HepG2 (cell line): Measurements from ENCODE around the gene FSIP1. TPM values are rescaled to one million over a fixed set of nuclear protein-coding genes. Genes with fewer than 3 reads are reported as not detected.

Experiments
- ISX ChIP-seq: sonication (generic); formaldehyde crosslinking; conservative IDR thresholded peaks from 2 replicates; pipeline ENCODE4 v1.5.0; 2020; ENCODE audit warnings: missing genetic modification reagents
- KLF16 ChIP-seq, 2 experiments: sonication (generic) in 1 of 2; formaldehyde crosslinking in 1 of 2; IDR thresholded peaks; 2 replicates each; pipeline versions ENCODE4 v1.6.1 to v1.8.0; 2016 to 2023; ENCODE audit warnings: missing genetic modification reagents in 2 of 2, missing compliant biosample characterization in 1 of 2
- NFE2L2 ChIP-seq: fragments of 150-350 bp; IDR thresholded peaks from 2 replicates; pipeline ENCODE4 v1.6.1; 2014; ENCODE audit warnings: low read length
- ONECUT2 ChIP-seq: sonication (generic); formaldehyde crosslinking; IDR thresholded peaks from 2 replicates; pipeline ENCODE4 v1.4.0; 2020; ENCODE audit warnings: missing genetic modification reagents
- PBX3 ChIP-seq: sonication (generic); formaldehyde crosslinking; IDR thresholded peaks from 2 replicates; pipeline ENCODE4 v1.8.1; 2023; ENCODE audit warnings: missing genetic modification reagents, inconsistent platforms, borderline replicate concordance
- ZMAT5 ChIP-seq: sonication (generic); formaldehyde crosslinking; IDR thresholded peaks from 2 replicates; pipeline ENCODE4 v1.5.0; 2020; ENCODE audit warnings: mild to moderate bottlenecking, low read depth, missing genetic modification reagents, borderline replicate concordance
- ZNF230 ChIP-seq: sonication (generic); formaldehyde crosslinking; IDR thresholded peaks from 2 replicates; pipeline ENCODE4 v1.4.0; 2020; ENCODE audit warnings: mild to moderate bottlenecking, missing genetic modification reagents
- ZNF253 ChIP-seq: sonication (generic); formaldehyde crosslinking; IDR thresholded peaks from 2 replicates; pipeline ENCODE4 v1.8.0; 2022; ENCODE audit warnings: mild to moderate bottlenecking, missing genetic modification reagents, borderline replicate concordance
- ZNF512B ChIP-seq: sonication (generic); formaldehyde crosslinking; IDR thresholded peaks from 2 replicates; pipeline ENCODE4 v1.5.1; 2020; ENCODE audit warnings: missing genetic modification reagents, mild to moderate bottlenecking, borderline replicate concordance
- ZNF530 ChIP-seq: sonication (generic); formaldehyde crosslinking; IDR thresholded peaks from 2 replicates; pipeline ENCODE4 v1.5.0; 2020; ENCODE audit warnings: low read depth, mild to moderate bottlenecking, missing genetic modification reagents
- ZNF646 ChIP-seq: sonication (generic); formaldehyde crosslinking; IDR thresholded peaks from 2 replicates; pipeline ENCODE4 v1.9.0; 2021; ENCODE audit warnings: mild to moderate bottlenecking, missing genetic modification reagents
- ZNF782 ChIP-seq: sonication (generic); formaldehyde crosslinking; IDR thresholded peaks from 2 replicates; pipeline ENCODE4 v1.4.0; 2020; ENCODE audit warnings: missing genetic modification reagents, mild to moderate bottlenecking, borderline replicate concordance
- polyA plus RNA-seq, 8 experiments: library from polyadenylated mRNA; depleted of rRNA in 3 of 8; stranded (reverse) in 7 of 8; unstranded in 1 of 8; fragments of >200 nt; fragmentation: Illumina TruSeq in 4 of 8; extraction: Trizol in 4 of 8; gene quantifications; 2 replicates each; pipeline versions ENCODE4 v1.2.1 to v1.2.3, GENCODE V29; 2011 to 2016; ENCODE audit warnings: low read depth in 4 of 8, missing spikeins in 1 of 8, mixed read lengths in 1 of 8; ENCODE audit not compliant: insufficient read depth in 1 of 8
- total RNA-seq, 5 experiments: library from RNA; depleted of rRNA; stranded (reverse); fragments of >200 nt; fragmentation: Illumina TruSeq; extraction: Trizol; gene quantifications; 2 replicates each; pipeline ENCODE4 v1.2.3, GENCODE V29; 2016; ENCODE audit warnings: low read depth in 1 of 5
- TF ChIP-seq, protein P1 (sequence below): sonication (generic); formaldehyde crosslinking; IDR thresholded peaks from 2 replicates; pipeline ENCODE4 v1.5.1; 2020; ENCODE audit warnings: missing genetic modification reagents, mild to moderate bottlenecking, borderline replicate concordance
- TF ChIP-seq, protein P2 (sequence below): sonication (generic); formaldehyde crosslinking; IDR thresholded peaks from 2 replicates; pipeline ENCODE4 v1.8.1; 2023; ENCODE audit warnings: mild to moderate bottlenecking, inconsistent platforms, moderate library complexity, missing genetic modification reagents, borderline replicate concordance

FSIP1 gene
- total and polyA plus RNA-seq, 2 of the 13 experiments (the other 11 are each of a cell fraction or from before 2014, with no cell fraction given) = 0.18 TPM; not detected in 1

DNA sequence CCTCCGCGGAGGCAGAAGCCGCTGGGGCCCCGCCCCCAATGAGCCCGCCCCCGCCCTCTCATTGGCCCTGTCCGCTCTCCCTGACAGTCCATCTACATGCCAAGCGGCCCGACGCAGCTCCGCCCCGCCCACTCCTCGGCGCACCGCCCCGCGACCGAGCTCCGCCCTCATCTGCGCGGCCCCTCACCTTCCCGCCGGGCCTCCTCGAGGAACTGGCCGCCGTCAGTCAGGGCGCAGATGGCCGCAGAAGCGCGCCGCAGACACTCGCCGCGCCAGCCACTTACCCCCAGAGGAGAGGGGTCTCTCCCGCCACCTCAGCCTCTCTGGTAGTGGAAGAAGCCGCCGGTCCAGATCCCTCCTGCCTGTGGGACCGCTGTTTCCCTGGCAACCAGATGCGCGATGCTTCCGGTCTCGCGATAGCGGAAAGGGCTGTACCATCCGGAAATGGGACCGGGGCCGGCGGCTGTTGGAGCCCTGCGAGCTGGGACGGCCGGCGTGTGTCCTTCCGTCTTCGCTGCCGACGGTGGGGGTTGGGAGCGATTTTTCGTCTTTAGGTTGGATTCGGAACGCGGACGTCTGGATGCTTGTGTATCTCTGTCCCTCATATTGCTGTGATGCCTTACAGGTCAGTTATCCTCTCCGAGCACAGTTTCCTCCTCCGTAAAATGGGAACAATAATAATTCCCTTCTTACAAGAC lies at the start of gene FSIP1 (continued):
- TF ChIP-seq, protein P1, sequence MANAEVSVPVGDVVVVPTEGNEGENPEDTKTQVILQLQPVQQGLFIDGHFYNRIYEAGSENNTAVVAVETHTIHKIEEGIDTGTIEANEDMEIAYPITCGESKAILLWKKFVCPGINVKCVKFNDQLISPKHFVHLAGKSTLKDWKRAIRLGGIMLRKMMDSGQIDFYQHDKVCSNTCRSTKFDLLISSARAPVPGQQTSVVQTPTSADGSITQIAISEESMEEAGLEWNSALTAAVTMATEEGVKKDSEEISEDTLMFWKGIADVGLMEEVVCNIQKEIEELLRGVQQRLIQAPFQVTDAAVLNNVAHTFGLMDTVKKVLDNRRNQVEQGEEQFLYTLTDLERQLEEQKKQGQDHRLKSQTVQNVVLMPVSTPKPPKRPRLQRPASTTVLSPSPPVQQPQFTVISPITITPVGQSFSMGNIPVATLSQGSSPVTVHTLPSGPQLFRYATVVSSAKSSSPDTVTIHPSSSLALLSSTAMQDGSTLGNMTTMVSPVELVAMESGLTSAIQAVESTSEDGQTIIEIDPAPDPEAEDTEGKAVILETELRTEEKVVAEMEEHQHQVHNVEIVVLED (CRISPR knock-in tag) = peak; percentile 67; the same call in 1 of the 2 replicates
- TF ChIP-seq ZNF646 (CRISPR knock-in tag) = no peak
- no peak for TF ChIP-seq NFE2L2
- TF ChIP-seq ZNF253 (CRISPR knock-in tag) = no peak
- no peak for TF ChIP-seq ZNF512B (CRISPR knock-in tag)
- TF ChIP-seq ZMAT5 (CRISPR knock-in tag) = no peak
- no peak for TF ChIP-seq ZNF530 (CRISPR knock-in tag)
- no peak; the same call in 1 of the 2 replicates for TF ChIP-seq ZNF230 (CRISPR knock-in tag)
- TF ChIP-seq ISX (CRISPR knock-in tag) = no peak
- peak; percentile 82; the same call in 1 of the 2 replicates for TF ChIP-seq ZNF782 (CRISPR knock-in tag)
- TF ChIP-seq, protein P2, sequence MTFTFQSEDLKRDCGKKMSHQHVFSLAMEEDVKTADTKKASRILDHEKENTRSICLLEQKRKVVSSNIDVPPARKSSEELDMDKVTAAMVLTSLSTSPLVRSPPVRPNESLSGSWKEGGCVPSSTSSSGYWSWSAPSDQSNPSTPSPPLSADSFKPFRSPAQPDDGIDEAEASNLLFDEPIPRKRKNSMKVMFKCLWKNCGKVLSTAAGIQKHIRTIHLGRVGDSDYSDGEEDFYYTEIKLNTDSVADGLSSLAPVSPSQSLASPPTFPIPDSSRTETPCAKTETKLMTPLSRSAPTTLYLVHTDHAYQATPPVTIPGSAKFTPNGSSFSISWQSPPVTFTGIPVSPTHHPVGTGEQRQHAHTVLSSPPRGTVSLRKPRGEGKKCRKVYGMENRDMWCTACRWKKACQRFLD = no peak
- TF ChIP-seq PBX3 = no peak
- TF ChIP-seq ONECUT2 (CRISPR knock-in tag) = no peak
- TF ChIP-seq KLF16 (CRISPR knock-in tag; IDR thresholded peaks at IDR 0.05) = no peak
